CD14-positive monocyte (primary cell): ENCODE measurements around the gene IFI27L2. TPM values are rescaled to one million over a fixed set of nuclear protein-coding genes. Genes with fewer than 3 reads are reported as not detected.

ENCODE experiments used
- DNase-seq, 3 donors: peaks; one replicate each; pipeline ENCODE4 v3.0.0-alpha.2; 2011 to 2022
- H2AFZ ChIP-seq: 2 replicates; pipeline ENCODE4 v1.6.0; 2012; ENCODE audit warnings: mild to moderate bottlenecking, low read depth, low read length, inconsistent platforms; ENCODE audit not compliant: insufficient read depth, poor library complexity, severe bottlenecking
- H3K27ac ChIP-seq, 2 donors: 1 replicate in 1 of 2; 2 replicates in 1 of 2; pipeline ENCODE4 v1.5.1; 2012 to 2013; ENCODE audit warnings: low read length in 2 of 2, control low read depth in 1 of 2, inconsistent platforms in 1 of 2, low read depth in 1 of 2, mild to moderate bottlenecking in 1 of 2
- H3K27me3 ChIP-seq, 2 donors: one replicate each; pipeline versions ENCODE4 v1.6.0 to v1.6.1; 2011 to 2013; ENCODE audit warnings: low read length in 2 of 2; ENCODE audit not compliant: control insufficient read depth in 2 of 2, insufficient read depth in 2 of 2
- H3K36me3 ChIP-seq, 2 donors: replicated peaks in 1 of 2; 1 replicate in 1 of 2; 2 replicates in 1 of 2; pipeline versions ENCODE4 v1.5.1 to v1.6.1; 2012 to 2013; ENCODE audit warnings: low read length in 2 of 2, control low read depth in 1 of 2, inconsistent platforms in 1 of 2, mild to moderate bottlenecking in 1 of 2; ENCODE audit not compliant: insufficient read depth in 2 of 2, control insufficient read depth in 1 of 2
- H3K4me1 ChIP-seq, 2 donors: 1 replicate in 1 of 2; 2 replicates in 1 of 2; pipeline versions ENCODE4 v1.5.1 to v1.6.1; 2012 to 2013; ENCODE audit warnings: low read length in 2 of 2, control low read depth in 1 of 2, inconsistent platforms in 1 of 2, mild to moderate bottlenecking in 1 of 2, moderate library complexity in 1 of 2; ENCODE audit not compliant: insufficient read depth in 2 of 2, control insufficient read depth in 1 of 2
- H3K4me2 ChIP-seq: replicated peaks from 2 replicates; pipeline ENCODE3; 2012; ENCODE audit warnings: low read length, moderate library complexity, mild to moderate bottlenecking; ENCODE audit not compliant: poor library complexity, severe bottlenecking; ENCODE audit errors: extremely low read depth
- H3K4me3 ChIP-seq, 3 experiments: fragments of 200-600 bp in 1 of 3; sonication (generic) in 1 of 3; replicated peaks in 1 of 3; 1 replicate in 2 of 3; 2 replicates in 1 of 3; pipeline ENCODE4 v1.5.1; 2011 to 2013; ENCODE audit warnings: low read length in 3 of 3, mild to moderate bottlenecking in 3 of 3, control low read depth in 2 of 3, low read depth in 2 of 3, inconsistent platforms in 1 of 3, moderate library complexity in 1 of 3
- H3K79me2 ChIP-seq: 2 replicates; pipeline ENCODE4 v1.6.0; 2012; ENCODE audit warnings: mild to moderate bottlenecking, control low read depth, inconsistent platforms, low read length, moderate library complexity; ENCODE audit not compliant: insufficient read depth
- H3K9ac ChIP-seq: 2 replicates; pipeline ENCODE4 v1.6.0; 2017; ENCODE audit warnings: low read length, mild to moderate bottlenecking; ENCODE audit not compliant: insufficient read depth, poor library complexity, severe bottlenecking
- H3K9me3 ChIP-seq, 2 donors: replicated peaks in 1 of 2; 1 replicate in 1 of 2; 2 replicates in 1 of 2; pipeline versions ENCODE4 v1.5.1 to v1.6.1; 2012 to 2013; ENCODE audit warnings: low read length in 2 of 2, control low read depth in 1 of 2; ENCODE audit not compliant: control insufficient read depth in 1 of 2, insufficient read depth in 1 of 2
- H4K20me1 ChIP-seq: 2 replicates; pipeline ENCODE4 v1.6.0; 2012; ENCODE audit warnings: mild to moderate bottlenecking, low read length, control low read depth, moderate library complexity; ENCODE audit not compliant: insufficient read depth
- H3K27ac Mint-ChIP-seq, 7 donors: one replicate each; pipeline ENCODE4 v1.8.0; 2020; ENCODE audit warnings: mild to moderate bottlenecking in 7 of 7, mixed read lengths in 7 of 7, moderate library complexity in 6 of 7, inconsistent platforms in 2 of 7
- H3K27me3 Mint-ChIP-seq, 3 donors: one replicate each; pipeline ENCODE4 v1.8.0; 2021 to 2022; ENCODE audit warnings: low read depth in 3 of 3, mild to moderate bottlenecking in 3 of 3, mixed read lengths in 3 of 3, moderate library complexity in 3 of 3, inconsistent platforms in 1 of 3
- H3K36me3 Mint-ChIP-seq, 2 donors: one replicate each; pipeline ENCODE4 v1.8.0; 2020; ENCODE audit warnings: mixed read lengths in 2 of 2, inconsistent platforms in 1 of 2, mild to moderate bottlenecking in 1 of 2
- H3K4me1 Mint-ChIP-seq: one replicate; pipeline ENCODE4 v1.8.0; 2020; ENCODE audit warnings: mild to moderate bottlenecking, mixed read lengths
- H3K4me3 Mint-ChIP-seq, 2 donors: one replicate each; pipeline ENCODE4 v1.8.0; 2020; ENCODE audit warnings: mild to moderate bottlenecking in 2 of 2, mixed read lengths in 2 of 2, moderate library complexity in 1 of 2
- H3K9me3 Mint-ChIP-seq, 7 donors: one replicate each; pipeline ENCODE4 v1.8.0; 2020 to 2022; ENCODE audit warnings: mixed read lengths in 7 of 7, mild to moderate bottlenecking in 6 of 7, moderate library complexity in 6 of 7, inconsistent platforms in 2 of 7
- WGBS: methylation state at CpG from one replicate; pipeline ENCODE4 v1.1.5; 2013; ENCODE audit warnings: missing lambda C conversion rate; ENCODE audit not compliant: insufficient coverage; 5-methylcytosine and 5-hydroxymethylcytosine counted together
- intact Hi-C, 2 donors: fragments of 100-400 bp; cut with micrococcal nuclease; formaldehyde crosslinking; loops; one replicate each; pipeline versions ENCODE4 v1.15.0 to v1.15.1; 2023
- polyA plus RNA-seq, 3 donors: library from polyadenylated mRNA; depleted of rRNA in 1 of 3; unstranded in 2 of 3; stranded (reverse) in 1 of 3; fragments of 300-500 nt in 2 of 3; fragments of >200 nt in 1 of 3; fragmentation: Illumina TruSeq in 2 of 3; gene quantifications; 1 replicate in 2 of 3; 2 replicates in 1 of 3; pipeline ENCODE4 v1.2.3, GENCODE V29; 2012 to 2021
- TF ChIP-seq, protein P1 (sequence below): fragments of 200-600 bp; IDR thresholded peaks from one replicate; pipeline ENCODE4 v1.8.0; 2022; ENCODE audit warnings: antibody characterized with exemption, mild to moderate bottlenecking

IFI27L2 gene
- polyA plus RNA-seq, 3 donors: 55.4 to 156 (median 96.1) TPM

DNA sequence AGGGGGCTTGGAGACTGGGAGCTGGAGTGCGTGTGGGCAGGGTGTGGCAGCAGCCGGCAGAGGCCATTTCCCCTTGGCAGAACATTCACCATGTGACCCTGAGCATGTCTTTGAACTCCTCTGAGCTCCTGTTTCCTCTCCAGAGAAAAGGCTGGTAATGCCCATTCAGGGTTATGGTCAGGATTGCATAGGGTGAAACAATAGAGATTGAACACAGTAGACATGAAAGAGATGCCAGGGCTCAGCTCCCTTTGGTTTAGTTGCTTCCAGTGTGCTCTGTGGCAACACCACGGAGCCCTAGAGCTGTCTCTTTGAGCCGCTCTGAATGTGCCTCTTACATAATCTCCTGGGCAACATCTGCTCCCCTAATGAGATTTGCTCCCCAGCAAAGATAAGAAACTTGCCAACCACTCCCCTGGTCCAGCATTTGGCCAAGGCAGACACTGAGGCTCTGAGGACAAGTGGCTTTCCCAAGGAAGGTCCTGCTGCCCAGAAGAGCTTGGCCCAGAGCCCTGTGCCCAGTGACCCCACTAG, 14.3 kb downstream of the IFI27L2 start:
- Mint-ChIP-seq H3K36me3 (no peaks in the 10 kb centered on the region), H3K27me3 (peaks cover 11 to 25% (median 12%) of the 10 kb centered on the region in 3 donors), H3K9me3 (peaks cover 7 to 14% (median 9%) of the 10 kb centered on the region in 7 donors), H3K4me3 (peak overlapping the region in 1 of 2 donors; percentile 66), H3K27ac (no peak overlapping the region), H3K4me1 (peaks cover 12% of the 10 kb centered on the region)
- peak in 2 of 3 donors; percentile 2 to 15 for DNase-seq
- Histone ChIP-seq H3K4me3 (peak overlapping the region in 1 of 3 experiments; percentile 32), H3K9ac (peak overlapping the region; percentile 25), H2AFZ (peak overlapping the region; percentile 74), H3K36me3 (no peaks in the 10 kb centered on the region), H3K4me1 (peaks cover 10% of the 10 kb centered on the region in 2 donors), H3K27me3 (no peaks in the 10 kb centered on the region), H4K20me1 (no peaks in the 10 kb centered on the region), H3K27ac (no peak overlapping the region), H3K4me2 (peak overlapping the region; percentile 30), H3K9me3 (peaks cover 12% of the 10 kb centered on the region in 2 donors), H3K79me2 (no peaks in the 10 kb centered on the region)
- 7% methylated on average over 4 of the region's 4 CpGs for WGBS
- intact Hi-C loops: no loop called here
- TF ChIP-seq, protein P1, sequence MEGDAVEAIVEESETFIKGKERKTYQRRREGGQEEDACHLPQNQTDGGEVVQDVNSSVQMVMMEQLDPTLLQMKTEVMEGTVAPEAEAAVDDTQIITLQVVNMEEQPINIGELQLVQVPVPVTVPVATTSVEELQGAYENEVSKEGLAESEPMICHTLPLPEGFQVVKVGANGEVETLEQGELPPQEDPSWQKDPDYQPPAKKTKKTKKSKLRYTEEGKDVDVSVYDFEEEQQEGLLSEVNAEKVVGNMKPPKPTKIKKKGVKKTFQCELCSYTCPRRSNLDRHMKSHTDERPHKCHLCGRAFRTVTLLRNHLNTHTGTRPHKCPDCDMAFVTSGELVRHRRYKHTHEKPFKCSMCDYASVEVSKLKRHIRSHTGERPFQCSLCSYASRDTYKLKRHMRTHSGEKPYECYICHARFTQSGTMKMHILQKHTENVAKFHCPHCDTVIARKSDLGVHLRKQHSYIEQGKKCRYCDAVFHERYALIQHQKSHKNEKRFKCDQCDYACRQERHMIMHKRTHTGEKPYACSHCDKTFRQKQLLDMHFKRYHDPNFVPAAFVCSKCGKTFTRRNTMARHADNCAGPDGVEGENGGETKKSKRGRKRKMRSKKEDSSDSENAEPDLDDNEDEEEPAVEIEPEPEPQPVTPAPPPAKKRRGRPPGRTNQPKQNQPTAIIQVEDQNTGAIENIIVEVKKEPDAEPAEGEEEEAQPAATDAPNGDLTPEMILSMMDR: no peak

DNA sequence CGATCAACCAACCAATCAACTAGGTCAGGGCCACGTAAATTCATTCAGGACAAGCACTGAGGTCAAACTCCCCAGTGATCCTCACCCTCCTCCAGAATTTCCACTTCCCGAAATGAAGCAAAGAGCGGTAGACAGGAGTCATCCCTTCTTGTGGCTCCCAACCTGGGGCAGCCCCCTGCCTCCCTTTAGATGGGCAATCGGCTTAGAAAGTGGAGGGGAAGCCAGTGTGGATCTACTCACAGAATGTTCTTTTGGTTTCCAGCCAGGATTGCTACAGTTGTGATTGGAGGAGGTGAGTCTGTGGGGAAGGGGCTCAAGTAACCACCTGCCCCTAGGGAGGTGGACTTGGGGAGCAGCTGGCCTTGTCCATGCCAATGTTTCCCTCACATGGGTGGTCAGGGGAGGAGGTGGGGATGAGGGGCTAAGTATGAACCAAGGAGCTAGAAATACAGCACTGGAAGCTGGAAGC, 14.8 kb downstream of the IFI27L2 start:
- Mint-ChIP-seq H3K9me3 (peaks cover 3 to 10% (median 5%) of the 10 kb centered on the region in 7 donors), H3K4me1 (peaks cover 13% of the 10 kb centered on the region), H3K27ac (no peak overlapping the region), H3K4me3 (peak overlapping the region in 1 of 2 donors; percentile 66), H3K27me3 (peaks cover 6 to 25% (median 12%) of the 10 kb centered on the region in 3 donors), H3K36me3 (no peaks in the 10 kb centered on the region)
- TF ChIP-seq, protein P1: no peak
- Histone ChIP-seq H3K27ac (no peak overlapping the region), H3K9ac (peak overlapping the region; percentile 25), H3K27me3 (no peaks in the 10 kb centered on the region), H3K4me1 (peaks cover 10% of the 10 kb centered on the region in 2 donors), H4K20me1 (no peaks in the 10 kb centered on the region), H3K79me2 (no peaks in the 10 kb centered on the region), H3K4me3 (peak overlapping the region in 1 of 3 experiments; percentile 32), H3K4me2 (peak overlapping the region; percentile 30), H2AFZ (peak overlapping the region; percentile 74), H3K9me3 (peaks cover 7% of the 10 kb centered on the region in 2 donors), H3K36me3 (no peaks in the 10 kb centered on the region)
- intact Hi-C loops: no loop called here
- no peak for DNase-seq
- WGBS: 95% methylated on average over 3 of the region's 5 CpGs
